Nephron progenitor cell (in vitro differentiated cells): ENCODE results near the gene FIGNL2.

Experiments
- DNase-seq: peaks from one replicate; pipeline ENCODE4 v3.0.0; 2021
- H3K27ac Mint-ChIP-seq: 2 replicates; pipeline ENCODE4 v1.8.0; 2021; ENCODE audit warnings: mild to moderate bottlenecking, moderate library complexity, mixed read lengths
- H3K27me3 Mint-ChIP-seq: 2 replicates; pipeline ENCODE4 v1.8.0; 2021; ENCODE audit warnings: mild to moderate bottlenecking, low read depth, mixed read lengths; ENCODE audit not compliant: poor library complexity
- H3K36me3 Mint-ChIP-seq: 2 replicates; pipeline ENCODE4 v1.8.0; 2021; ENCODE audit warnings: low read depth, mixed read lengths
- H3K4me1 Mint-ChIP-seq: 2 replicates; pipeline ENCODE4 v1.8.0; 2021; ENCODE audit warnings: mixed read lengths
- H3K4me3 Mint-ChIP-seq: 2 replicates; pipeline ENCODE4 v1.8.0; 2021; ENCODE audit warnings: mild to moderate bottlenecking, moderate library complexity, mixed read lengths
- H3K9me3 Mint-ChIP-seq: 2 replicates; pipeline ENCODE4 v1.8.0; 2021; ENCODE audit warnings: mild to moderate bottlenecking, moderate library complexity, mixed read lengths
- CTCF ChIP-seq: fragments of 200-600 bp; sonication (generic); IDR thresholded peaks from 2 replicates; pipeline ENCODE4 v1.5.0; 2021; ENCODE audit warnings: antibody characterized with exemption

Gene FIGNL2

GRCh38 chr12:51883295-51883694 lies 34.8 kb upstream of the FIGNL2 start:
- Mint-ChIP-seq H3K27ac (no peak overlapping the region), H3K36me3 (no peaks in the 10 kb centered on the region), H3K4me3 (no peak overlapping the region), H3K4me1 (peaks cover 18% of the 10 kb centered on the region), H3K27me3 (peaks cover 15% of the 10 kb centered on the region), H3K9me3 (no peaks in the 10 kb centered on the region)
- DNase-seq, result no peak
- no peak for TF ChIP-seq CTCF

DNA sequence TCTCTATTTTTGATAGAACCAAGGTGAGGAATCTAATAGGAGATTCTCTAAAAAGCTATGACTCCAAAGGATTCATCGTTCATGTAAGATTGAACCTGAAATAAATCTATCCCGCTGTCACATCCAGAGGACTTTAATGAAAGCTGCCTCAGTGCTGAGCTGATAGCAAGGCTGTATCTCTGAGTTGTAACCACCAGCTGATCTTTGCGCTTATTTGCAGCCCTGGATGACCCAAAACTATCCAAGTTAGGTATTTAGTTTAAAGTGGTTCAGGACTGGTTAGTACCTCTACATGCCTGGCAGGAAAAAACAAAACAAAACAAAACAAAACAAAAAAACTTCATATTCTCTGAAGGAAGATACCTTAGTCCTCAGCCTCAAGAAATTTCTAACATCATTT lies 30.6 kb upstream of the FIGNL2 start:
- no peaks in the 10 kb centered on the region for H3K36me3 Mint-ChIP-seq
- H3K9me3 Mint-ChIP-seq, result no peaks in the 10 kb centered on the region
- no peak overlapping the region for H3K4me3 Mint-ChIP-seq
- no peak for TF ChIP-seq CTCF
- no peak for DNase-seq
- H3K27me3 Mint-ChIP-seq, result peaks cover 8% of the 10 kb centered on the region
- H3K4me1 Mint-ChIP-seq, result peaks cover 9% of the 10 kb centered on the region
- no peak overlapping the region for H3K27ac Mint-ChIP-seq

DNA sequence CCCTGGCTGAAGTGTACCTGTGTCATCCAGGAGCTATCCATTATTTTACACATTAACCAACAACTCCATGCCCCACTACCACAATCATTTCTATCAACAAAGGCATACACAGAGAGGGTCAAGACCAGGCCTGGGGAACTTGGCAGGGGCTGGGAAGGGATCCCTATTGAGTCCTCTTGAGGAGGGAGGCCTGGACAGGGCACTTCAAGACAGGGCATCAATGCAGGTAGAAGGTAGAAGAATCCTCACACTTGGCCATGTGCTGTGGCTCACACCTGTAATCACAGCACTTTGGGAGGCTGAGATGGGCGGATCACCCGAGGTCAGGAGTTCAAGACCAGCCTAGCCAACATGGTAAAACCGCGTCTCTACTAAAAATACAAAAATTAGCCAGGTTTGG lies 26.0 kb upstream of the FIGNL2 start:
- Mint-ChIP-seq H3K27me3 (peaks cover 5% of the 10 kb centered on the region), H3K27ac (no peak overlapping the region), H3K4me1 (peaks cover 55% of the 10 kb centered on the region), H3K9me3 (no peaks in the 10 kb centered on the region), H3K36me3 (no peaks in the 10 kb centered on the region), H3K4me3 (no peak overlapping the region)
- TF ChIP-seq CTCF, result no peak
- no peak for DNase-seq

GRCh38 chr12:51874000-51874399 lies 25.5 kb upstream of the FIGNL2 start:
- DNase-seq, result no peak
- no peak for TF ChIP-seq CTCF
- Mint-ChIP-seq H3K4me1 (peaks cover 57% of the 10 kb centered on the region), H3K27ac (no peak overlapping the region), H3K36me3 (no peaks in the 10 kb centered on the region), H3K9me3 (no peaks in the 10 kb centered on the region), H3K4me3 (no peak overlapping the region), H3K27me3 (peaks cover 4% of the 10 kb centered on the region)

DNA sequence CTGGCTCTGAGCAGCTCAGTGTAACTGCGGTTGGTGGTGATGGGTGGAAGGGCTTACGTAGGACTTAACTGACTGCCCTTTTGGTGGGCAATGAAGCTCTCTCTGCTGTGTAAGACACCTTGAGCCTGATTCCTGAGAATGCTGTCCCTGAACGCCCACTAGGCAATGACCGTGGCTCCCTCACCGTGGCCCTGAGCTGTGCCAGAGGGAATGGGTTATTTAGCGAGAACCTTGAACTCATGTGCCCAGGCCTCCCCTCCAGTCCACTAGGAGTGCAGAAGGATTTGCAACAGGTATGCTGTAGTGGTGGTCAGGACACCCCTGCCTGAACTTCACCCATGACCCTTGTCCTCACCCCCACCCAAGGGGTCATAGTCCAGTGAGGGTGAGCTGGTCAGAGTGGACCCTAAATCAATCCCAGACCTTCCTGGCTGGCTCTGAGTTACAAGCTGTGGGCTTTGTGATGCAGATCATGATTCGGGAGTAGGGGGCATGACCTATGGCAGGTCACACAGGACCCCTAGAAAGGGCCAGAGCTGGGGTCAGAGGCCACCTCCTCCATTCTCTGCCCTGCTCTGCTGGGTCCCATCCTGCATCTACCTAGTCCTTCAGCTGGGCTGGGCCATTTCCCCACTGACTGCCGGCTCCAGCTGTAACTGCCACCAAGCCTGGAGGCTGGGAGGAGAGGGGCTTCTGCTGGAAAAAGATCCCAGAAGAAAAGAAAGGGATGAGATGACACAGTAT lies 24.9 kb upstream of the FIGNL2 start:
- no peak overlapping the region for H3K4me3 Mint-ChIP-seq
- H3K27me3 Mint-ChIP-seq, result peaks cover 6% of the 10 kb centered on the region
- H3K9me3 Mint-ChIP-seq, result no peaks in the 10 kb centered on the region
- no peaks in the 10 kb centered on the region for H3K36me3 Mint-ChIP-seq
- no peak for TF ChIP-seq CTCF
- H3K4me1 Mint-ChIP-seq, result peaks cover 63% of the 10 kb centered on the region
- no peak for DNase-seq
- H3K27ac Mint-ChIP-seq, result no peak overlapping the region

DNA sequence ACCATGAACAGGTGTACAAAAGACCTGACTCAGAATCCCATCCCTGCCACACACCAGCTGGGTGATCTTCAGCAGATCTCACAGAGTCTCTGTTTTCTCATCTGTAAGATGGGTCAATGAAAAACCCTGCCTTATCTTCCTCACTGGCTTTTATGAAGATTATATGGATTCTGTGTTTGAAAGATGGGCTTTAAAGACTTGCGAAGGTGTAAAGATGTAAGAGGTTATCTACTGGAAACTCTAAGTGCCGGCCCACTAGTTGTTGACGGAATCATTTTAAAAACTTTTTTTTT lies 24.1 kb upstream of the FIGNL2 start:
- Mint-ChIP-seq H3K27ac (no peak overlapping the region), H3K9me3 (no peaks in the 10 kb centered on the region), H3K27me3 (peaks cover 12% of the 10 kb centered on the region), H3K4me3 (no peak overlapping the region), H3K4me1 (peaks cover 71% of the 10 kb centered on the region), H3K36me3 (no peaks in the 10 kb centered on the region)
- TF ChIP-seq CTCF, result no peak
- DNase-seq, result no peak
